ACHN (cell line): Measurements from ENCODE around the gene AMDHD2.

ENCODE experiments used
- DNase-seq: peaks from one replicate; pipeline ENCODE4 v3.0.0-alpha.2; 2015
- in situ Hi-C: cut with HindIII; loops from 2 replicates; pipeline ENCODE4 v1.10.0; 2017; ENCODE audit warnings: low sequenced_read_pairs, low pct_ligation_motif_present, low pct_unique_long_range_greater_than_20kb

Gene AMDHD2

GRCh38 chr16:2481676-2482075 is 38.5 kb upstream of the AMDHD2 start:
- no peak for DNase-seq
- in situ Hi-C loops, result no loop called here

GRCh38 chr16:2482249-2482648 is 37.9 kb upstream of the AMDHD2 start:
- in situ Hi-C loops, result no loop called here
- no peak for DNase-seq

- no peak for DNase-seq
- in situ Hi-C loops, result no loop called here
These were observed 37.2 kb upstream of the AMDHD2 start for GRCh38 chr16:2482708-2483534.

- in situ Hi-C loops, result no loop called here
- DNase-seq, result no peak
These were observed 36.0 kb upstream of the AMDHD2 start for GRCh38 chr16:2483939-2484897.

GRCh38 chr16:2484898-2485508 is 35.2 kb upstream of the AMDHD2 start:
- in situ Hi-C loops, result no loop called here
- no peak for DNase-seq

GRCh38 chr16:2485811-2486507 is 34.2 kb upstream of the AMDHD2 start:
- in situ Hi-C loops, result no loop called here
- DNase-seq, result no peak

- in situ Hi-C loops, result no loop called here
- DNase-seq, result no peak
These were observed 33.3 kb upstream of the AMDHD2 start for GRCh38 chr16:2486645-2487516.

GRCh38 chr16:2487517-2487842 is 32.7 kb upstream of the AMDHD2 start:
- in situ Hi-C loops, result no loop called here
- no peak for DNase-seq

GRCh38 chr16:2487903-2488531 is 32.2 kb upstream of the AMDHD2 start:
- DNase-seq, result no peak
- in situ Hi-C loops, result no loop called here

GRCh38 chr16:2489581-2489980 is 30.6 kb upstream of the AMDHD2 start:
- in situ Hi-C loops, result no loop called here
- no peak for DNase-seq

GRCh38 chr16:2490190-2491105 is 29.7 kb upstream of the AMDHD2 start:
- DNase-seq, result no peak
- in situ Hi-C loops, result no loop called here

GRCh38 chr16:2492292-2492691 is 27.9 kb upstream of the AMDHD2 start:
- in situ Hi-C loops, result no loop called here
- DNase-seq, result no peak

GRCh38 chr16:2493605-2494004 is 26.6 kb upstream of the AMDHD2 start:
- in situ Hi-C loops, result no loop called here
- no peak for DNase-seq

- in situ Hi-C loops, result no loop called here
- no peak for DNase-seq
These were observed 25.6 kb upstream of the AMDHD2 start for GRCh38 chr16:2494616-2495015.

- in situ Hi-C loops, result no loop called here
- DNase-seq, result no peak
These were observed 25.1 kb upstream of the AMDHD2 start for GRCh38 chr16:2495041-2495440.

- in situ Hi-C loops, result no loop called here
- no peak for DNase-seq
These were observed 23.7 kb upstream of the AMDHD2 start for GRCh38 chr16:2496223-2497115.
